ENCODE data around the gene SCAPER.

Gene SCAPER

DNA sequence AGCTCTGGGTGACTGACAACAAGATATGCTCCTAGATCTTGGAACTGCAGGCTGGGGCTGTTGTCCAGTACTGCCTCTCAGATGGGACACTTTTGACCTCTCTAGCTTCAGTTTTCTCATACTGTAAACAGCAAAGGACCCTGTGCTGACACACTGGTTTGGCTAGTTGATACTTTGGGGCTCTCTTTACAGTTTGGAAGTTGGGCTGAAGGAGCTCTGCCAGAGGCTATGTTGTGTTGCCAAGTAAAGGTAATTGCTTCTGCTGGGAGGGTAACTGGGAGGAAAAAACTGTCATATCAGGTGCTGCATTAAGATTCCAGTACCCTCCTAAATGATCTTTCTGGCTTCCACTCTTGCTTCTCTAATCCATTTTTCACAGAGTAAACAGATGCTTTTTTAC lies 514.6 kb downstream of the SCAPER start:
- DNase-seq, result no peak

GRCh38 chr15:76386926-76387325 lies 518.2 kb downstream of the SCAPER start:
- no peak for DNase-seq

DNA sequence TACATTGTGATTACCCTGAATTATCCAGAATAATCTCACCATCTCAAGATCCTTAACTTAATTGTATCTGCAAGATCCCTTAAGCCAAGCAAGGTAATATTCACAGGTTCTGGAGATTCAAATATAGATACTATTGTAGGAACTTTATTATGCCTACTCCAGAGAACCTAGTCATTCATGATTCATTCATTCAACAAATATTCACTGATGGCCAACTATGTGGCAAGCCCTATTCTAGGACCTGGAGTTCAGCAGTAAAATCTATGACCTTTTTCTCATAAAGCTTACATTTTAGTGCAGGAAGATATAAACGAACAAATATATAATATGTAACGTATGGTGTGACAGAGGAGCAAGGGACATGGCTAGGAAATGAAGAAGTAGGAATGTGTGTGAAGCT lies 519.0 kb downstream of the SCAPER start:
- DNase-seq, result no peak

DNA sequence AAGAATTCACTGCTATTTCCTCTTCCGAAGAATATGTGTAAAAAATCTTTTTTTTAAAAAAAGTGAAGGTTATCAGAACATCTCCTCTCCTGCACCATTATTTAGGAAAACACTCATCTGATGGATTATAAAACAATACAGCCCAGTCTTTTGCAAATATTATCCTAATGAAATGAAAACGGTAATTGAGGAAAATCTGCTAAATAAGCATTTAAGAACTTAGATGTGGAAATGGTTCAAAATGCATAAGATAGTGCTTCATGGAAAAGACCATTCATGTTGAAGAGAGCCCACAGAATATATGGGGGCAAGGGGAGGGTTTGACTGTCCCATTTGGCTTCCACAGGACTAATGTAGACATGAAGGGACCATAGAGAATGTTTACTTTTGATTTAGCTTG lies 520.7 kb downstream of the SCAPER start:
- DNase-seq, result no peak

- no peak for DNase-seq
Observed at GRCh38 chr15:76382987-76383728, 522.0 kb downstream of the SCAPER start.

GRCh38 chr15:76381366-76381765 lies 523.8 kb downstream of the SCAPER start:
- DNase-seq, result no peak

- DNase-seq, result no peak
Observed at GRCh38 chr15:76380249-76380648, 524.9 kb downstream of the SCAPER start.

DNA sequence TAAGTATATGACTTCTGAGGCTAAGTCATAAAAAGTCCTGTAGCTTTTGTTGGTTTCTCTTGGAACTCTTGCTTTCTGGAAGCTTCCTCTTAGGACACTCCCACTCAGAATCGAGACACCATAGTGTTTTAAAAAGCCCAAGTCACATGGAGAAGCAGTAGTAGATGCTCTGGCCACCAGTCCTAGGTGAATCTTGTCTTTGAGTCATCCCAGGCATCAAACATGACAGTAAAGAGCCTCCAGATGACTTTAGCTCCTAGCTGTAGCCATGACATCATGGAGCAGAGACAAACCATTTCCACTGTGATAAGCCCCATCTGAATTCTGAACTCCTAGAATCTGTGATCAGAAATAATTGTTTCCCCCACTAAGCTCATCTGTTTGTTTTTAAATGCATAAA lies 526.4 kb downstream of the SCAPER start:
- DNase-seq, result no peak

DNA sequence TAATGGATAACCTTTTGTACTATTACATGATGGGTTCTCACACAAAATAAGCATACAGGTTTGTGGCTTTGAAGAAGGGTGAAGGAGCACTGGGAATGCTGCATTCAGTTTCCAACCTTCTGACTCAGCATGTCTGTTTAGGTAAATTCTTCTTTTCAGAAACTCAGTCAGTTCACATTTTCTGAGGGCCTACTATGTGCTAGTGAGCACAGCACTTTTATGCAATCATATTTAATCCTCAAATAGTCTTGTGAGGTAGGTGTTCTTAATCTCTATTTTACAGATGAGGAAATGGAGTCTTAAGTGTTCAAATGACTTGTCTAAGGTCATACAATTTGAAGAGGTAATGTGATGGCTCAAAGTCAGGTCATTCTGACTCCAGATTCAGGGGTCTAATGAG lies 527.4 kb downstream of the SCAPER start:
- DNase-seq, result no peak

DNA sequence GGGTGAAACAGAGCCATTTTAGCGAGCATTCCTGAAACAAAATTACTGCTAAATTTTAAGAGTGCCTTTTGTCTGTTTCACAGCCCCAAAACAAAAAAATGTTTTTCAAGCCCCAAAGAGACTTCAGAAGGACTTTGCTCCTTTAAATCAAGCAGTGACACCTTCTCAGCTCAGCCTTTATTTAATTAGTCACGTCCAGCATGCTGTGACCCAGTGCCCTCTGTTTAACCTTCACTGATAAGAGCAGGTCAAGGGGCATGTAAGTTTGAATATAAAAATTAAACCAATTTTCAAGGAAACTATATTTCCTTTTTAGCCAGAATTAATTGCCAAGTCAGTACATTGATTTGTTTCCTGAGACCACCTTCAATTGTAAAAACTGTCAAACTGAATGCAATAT lies 527.9 kb downstream of the SCAPER start:
- DNase-seq, result no peak

DNA sequence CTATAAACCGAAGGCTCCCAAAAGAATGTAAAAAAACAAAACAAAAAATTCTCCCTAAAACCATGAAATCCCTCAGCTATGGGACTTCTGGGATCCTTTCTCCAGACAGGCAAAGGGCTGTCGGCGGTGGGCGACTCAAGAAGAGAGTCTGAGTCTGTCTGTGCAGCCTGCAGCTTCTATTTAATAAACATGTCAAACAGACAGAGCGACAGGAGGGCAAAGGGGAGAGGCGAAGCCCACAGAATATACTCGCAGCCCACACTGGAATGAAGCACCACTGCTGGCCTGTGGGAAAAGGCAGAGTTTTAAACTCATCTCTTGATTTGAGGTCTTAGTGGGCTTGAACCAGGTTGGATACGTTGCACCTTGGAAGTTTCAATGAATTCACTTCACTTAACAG lies 528.3 kb downstream of the SCAPER start:
- no peak for DNase-seq

DNA sequence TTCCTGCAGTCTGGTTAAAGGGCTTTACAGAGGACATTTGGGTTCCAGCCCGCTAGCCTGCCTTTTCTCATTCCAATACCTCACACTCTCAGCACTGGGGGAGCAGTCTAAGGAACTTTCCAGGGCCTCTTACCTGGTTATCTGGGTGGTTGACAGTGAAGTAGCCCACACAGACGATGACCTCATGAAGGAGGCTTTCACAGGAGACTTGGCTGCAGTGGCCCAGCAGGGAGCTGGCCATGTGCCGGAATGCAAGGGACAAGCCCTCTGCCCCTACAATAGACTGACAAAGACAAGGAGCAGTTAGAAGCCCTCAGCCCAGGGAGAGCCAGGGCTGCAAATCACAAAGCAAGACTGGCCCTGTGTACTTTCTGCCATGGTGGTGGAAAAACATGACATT lies 529.1 kb downstream of the SCAPER start:
- no peak for DNase-seq

GRCh38 chr15:76368122-76368621 lies 537.0 kb downstream of the SCAPER start:
- DNase-seq, result no peak

GRCh38 chr15:76366714-76367113 lies 538.4 kb downstream of the SCAPER start:
- DNase-seq, result no peak

DNA sequence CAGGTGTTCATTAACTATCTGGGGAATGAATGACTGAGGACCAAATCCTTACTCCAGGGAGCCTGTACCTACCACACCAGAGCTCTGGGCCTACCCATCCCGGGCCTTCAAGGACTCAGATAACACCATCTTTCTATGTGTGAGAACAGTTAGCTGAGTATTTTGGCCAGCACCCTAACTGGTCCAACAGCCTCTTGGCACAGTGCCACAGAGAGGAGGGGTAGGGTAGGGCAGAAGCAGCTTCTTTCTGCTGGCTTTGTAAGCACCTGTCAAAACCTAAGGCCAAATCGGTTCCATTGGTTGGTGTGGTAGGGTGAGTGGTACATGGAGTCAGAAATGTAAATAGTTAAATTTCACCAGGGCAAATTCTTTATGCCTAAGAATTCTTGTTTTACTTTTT lies 541.9 kb downstream of the SCAPER start:
- no peak for DNase-seq

DNA sequence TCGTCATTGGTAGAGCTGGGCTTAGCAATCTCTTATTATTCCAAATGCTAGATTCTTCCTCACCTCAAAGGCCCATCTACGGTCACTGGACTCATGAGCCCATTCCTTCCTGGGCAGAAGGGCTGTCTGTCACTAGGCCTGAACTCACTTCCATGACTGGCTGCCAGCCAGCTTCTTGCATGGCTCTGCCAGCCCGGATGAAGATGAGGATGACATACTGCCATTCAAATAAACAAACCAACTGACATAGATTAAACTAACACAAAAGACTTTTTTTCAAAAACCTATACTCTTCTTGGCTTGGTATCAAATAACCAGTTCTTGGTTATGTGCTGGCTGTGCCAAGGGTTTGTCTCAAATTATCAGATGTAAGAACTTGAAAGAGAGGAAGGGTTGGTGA lies 544.7 kb downstream of the SCAPER start:
- no peak for DNase-seq

- no peak for DNase-seq
Observed at GRCh38 chr15:76359152-76359551, 546.0 kb downstream of the SCAPER start.

DNA sequence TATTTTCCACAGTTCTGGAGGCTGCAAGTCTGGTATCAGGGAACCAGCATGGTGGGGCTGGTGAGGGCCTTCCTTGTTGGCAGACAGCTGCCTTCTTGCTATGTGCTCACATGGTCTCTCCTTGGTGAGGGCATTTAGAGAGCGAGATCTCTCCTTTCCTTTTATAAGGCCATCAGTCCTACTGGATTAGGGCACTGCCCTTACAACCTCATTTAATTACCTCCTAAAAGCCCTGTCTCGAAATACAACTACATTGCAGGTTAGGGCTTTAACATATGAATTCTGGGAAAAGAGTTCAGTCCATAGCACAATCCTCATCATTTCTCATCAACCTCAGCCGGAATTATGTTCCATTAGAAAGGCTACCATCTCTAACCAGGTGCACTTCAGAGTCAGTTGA lies 546.7 kb downstream of the SCAPER start:
- no peak for DNase-seq

DNA sequence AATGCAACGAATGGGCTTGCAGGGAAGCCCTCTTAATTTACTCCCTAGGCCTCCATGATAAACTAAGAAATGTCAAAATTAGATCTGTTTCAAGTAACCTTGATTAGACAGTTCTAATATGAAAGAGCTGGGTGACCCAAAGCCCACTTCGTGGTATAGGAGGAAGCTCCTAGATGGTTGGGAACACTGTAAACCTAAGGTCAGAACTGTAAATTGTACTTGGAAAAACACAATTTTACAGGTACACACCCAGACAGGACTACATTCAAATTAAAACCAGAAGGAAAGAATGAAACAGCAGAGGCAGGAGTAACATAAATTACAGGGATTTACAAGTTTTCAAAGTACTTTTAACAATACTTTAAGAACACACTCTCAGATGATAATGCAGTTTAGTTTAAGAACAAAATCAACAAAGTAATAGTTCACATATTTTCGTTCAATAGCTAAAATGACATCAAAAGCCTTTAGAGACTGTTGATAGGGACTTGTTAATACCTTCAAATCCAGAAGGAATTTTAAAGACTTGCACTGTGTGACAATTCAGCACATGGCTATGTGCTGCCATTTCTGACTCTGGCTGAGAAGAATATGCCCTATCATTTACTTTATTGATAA lies 550.2 kb downstream of the SCAPER start:
- DNase-seq, result no peak

DNA sequence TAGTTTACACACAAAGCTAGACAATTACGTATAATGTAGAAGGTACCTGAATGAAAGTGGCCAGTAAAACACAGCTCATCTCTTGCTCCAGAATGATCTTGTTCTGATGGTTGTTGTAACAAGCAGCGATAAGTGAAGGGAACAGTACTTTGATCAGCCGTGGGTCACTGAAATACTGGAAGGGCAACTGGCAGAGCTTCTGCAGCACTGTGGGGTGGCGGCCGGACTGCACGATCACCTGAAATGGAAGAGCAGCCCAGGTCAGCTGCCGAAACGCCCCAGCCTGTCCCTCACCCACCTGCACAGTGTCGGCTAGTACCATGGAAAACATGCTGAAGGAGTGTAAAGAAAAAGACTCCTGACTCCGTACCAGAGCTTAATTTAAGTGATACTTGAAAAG lies 551.2 kb downstream of the SCAPER start:
- DNase-seq, result no peak

DNA sequence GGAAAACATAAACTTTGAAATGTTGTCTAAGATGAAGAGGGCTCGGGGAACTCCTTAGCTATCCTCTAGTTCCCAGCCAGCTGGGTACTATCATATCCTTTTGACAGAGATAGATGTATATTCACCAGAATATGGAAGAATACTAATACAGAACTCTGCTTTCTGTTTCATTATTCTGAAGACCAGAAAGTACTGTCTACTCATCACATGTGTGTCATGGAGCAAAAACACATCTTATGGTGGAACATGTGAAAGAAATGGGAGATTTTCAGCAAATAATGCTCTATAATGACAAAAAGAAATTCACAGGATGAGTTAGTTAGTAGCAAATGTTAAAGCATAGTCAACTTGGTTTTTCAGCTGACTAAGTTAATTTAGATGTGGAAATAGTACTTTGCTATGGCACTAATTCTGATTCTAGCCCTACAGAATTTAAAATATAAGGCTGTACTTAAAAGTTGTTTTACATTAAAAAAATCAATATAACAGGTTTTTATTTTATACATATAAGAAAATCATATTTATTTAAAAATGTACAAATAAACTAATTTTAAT lies 552.0 kb downstream of the SCAPER start:
- no peak for DNase-seq

GRCh38 chr15:76349301-76350070 lies 555.7 kb downstream of the SCAPER start:
- no peak for DNase-seq

DNA sequence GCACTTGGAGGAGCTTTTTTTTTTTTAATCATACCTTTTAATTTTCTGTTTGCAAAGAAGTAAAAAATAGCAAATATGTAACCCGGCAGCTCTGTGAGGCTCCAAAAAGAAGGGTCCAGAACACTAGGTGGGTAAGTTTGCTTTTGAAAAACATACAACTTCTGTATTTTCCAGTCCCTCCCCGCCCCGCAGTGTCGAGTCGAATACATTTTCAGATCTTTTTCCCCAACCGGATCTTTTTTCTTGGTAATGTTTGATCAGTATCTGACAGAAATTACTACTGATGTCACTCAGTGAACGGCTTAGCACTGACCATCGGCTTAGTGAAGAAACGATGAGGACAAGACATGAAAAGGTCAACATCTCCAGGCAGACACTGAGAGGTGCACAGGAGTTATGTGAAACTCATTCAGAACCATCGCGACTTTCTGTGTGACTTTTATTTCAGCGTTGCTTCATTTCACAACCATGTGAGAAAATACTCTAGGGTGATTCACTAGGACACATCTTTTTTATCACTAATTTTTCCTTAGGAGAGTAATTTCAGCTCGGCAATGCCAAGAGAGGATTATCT lies 557.6 kb downstream of the SCAPER start:
- no peak for DNase-seq

All from CD4-positive, alpha-beta T cell treated with Interferon alpha-2 for 1 hour (primary cell).